ENCODE results near the gene ASB2.

The ASB2 gene

DNA sequence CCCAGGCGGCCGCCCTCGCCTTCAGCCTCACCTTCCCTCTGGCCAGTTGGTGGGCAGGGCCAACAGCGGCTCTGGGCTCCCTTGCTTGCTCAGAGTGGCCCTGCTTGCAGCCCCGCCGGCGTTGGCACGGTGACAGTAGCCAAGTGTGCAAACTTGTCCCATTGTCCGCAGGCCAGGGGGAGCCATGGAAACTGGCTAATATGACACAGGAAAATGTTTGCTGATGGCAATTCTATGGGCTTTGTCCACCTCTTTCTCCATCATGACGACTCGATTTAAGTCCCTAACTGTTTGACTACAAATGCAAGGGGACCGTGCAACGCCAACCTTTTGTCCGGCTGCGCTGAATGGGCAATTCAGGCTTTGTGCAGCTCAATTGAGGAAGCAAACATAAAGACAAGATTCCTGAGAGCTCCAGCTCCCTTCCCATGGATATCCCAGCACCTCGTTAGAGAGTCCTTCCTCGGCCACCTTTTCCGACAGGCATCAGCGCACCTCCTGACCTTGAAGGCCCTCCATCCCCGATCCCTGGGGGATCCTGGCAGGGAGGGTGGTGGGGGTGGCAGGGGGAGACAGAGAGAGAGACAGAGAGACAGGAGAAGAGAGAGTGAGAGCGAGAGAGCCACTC, 50.0 kb downstream of the ASB2 start:
- DNase-seq: no peak

DNA sequence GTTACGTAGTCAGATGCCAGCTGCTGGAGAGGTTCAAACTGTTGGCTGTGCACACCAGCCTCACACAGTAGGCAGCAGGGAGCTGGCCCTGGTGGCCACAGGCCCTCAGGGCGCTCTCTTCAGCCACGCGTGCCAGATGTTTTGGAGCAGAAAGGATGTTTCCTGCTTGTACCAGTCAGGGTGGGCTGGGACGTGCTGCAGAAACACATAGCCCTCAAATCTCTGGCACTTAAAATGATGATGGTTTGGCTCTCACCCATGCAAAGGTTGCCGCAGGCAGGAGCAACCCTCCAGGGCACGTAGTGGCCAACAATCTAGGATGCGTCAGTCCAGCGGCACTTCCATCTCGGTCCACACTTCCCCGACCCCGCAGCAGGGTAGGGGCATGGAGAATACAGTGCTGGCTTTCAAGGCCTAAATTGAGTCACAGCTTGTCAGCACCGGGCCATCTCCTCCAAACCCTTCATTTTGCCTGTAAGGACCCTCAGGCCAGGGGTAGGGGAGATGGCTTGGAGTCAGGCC, 50.9 kb downstream of the ASB2 start:
- DNase-seq: no peak

DNA sequence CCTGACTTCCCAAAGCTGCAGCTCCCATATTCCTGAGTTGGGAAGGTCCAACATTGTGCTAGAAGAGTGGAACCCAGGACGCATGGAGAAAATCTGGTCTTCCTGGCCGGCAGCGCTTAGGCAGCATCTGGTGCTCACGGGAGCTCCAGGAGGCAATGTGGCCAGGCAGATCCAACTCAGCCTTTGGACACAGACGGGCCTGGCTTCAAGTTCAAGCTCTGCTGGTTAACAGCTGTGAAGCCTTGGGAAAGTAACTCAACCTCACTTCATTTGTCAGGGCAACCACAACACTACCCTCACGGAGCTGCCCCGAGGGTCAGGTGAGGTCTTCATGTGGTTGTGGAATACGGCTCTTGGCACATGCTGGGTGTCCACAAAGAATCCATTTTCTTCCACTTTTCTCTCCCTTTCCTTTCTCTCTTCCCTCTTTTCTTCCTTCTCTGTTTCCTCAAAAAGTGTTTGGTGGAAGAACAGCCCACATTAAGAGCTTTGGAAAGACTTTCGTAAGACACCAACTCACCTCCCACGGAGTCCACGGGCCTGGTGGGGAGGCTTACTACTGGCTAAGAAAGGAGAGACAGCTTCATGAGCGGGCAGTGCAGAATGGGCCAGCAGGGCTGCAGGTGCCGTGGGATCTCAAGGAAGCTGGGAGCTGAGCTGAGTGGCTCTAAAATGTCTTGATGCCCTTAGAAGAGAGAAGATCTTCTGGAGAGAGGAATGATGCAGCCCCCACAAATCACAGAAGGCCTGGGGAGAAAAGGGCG, 51.6 kb downstream of the ASB2 start:
- no peak for DNase-seq

DNA sequence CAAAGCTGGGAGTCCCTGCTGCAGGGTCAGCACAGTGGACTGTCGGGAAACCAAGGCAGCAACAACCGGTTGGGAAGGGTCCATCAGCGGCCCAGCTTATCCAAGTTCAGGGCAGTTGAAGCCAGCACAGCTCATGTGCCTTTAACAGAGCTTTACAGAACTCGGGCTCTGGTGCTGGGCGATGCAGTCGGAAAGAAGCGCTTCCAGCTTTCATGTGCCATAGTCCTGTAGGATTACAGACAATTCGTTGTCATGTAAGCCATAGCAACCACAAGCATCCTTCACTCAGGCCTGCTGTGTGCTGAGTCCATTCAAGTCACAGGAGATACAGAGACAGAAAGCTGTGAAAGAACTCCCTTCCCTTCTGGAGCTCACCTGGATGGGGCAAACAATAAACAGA, 52.7 kb downstream of the ASB2 start:
- no peak for DNase-seq

DNA sequence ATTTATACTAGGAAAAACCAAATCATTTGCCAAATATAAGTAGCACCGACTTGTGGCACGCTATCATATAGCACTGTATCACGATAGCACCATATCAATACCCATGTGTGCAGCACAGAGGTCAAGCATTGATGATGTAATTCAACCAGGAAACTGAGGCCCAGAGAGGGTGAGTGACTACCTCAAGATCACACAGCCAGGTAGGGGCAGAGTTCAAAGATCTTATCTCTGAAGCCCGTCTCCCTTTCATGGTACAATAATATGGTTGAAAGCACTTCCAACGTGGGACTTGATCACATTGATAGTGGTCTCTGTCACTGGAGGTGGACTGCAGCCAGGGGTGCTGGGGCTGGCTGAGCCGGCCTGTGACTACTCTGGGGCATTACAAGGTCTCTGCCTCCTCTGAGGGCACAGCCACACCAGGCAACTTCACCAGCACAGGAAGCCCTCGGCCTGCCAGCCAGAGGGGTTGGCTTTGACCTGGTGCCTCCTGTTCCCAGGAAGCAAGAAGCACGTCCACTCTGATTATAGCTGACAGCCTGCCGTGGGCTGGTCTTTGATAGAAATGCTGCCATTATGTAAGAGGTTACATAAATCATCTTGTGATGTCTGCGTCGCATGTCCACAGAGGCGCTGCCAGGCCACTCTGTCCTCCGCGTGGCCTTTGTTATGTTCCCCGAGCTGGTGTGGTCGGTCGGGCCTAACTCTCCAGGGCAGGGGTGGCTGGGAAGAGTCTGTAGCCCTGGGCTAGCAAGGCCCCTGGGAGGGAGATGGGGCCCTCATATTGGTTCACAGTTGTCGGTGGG, 55.2 kb downstream of the ASB2 start:
- no peak for DNase-seq

DNA sequence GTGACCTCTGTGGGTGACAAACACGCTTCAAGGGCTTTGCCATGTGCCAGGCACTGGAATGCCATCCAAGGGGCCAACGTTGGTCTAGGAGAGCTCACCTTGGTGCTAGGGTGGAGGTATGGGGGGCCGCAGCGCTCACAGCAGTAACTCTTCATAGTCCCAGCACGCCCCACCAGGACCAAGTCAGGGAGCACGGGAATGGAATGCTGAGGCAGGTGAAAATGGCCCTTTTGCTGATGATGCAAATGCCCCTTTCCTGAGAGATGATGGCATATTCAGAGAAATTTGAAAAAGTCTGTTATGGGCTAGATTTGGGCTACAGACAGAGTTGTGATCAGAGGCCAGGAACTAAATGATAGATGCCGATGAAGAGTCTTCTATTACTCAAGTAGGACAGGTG, 59.2 kb downstream of the ASB2 start:
- DNase-seq: no peak

DNA sequence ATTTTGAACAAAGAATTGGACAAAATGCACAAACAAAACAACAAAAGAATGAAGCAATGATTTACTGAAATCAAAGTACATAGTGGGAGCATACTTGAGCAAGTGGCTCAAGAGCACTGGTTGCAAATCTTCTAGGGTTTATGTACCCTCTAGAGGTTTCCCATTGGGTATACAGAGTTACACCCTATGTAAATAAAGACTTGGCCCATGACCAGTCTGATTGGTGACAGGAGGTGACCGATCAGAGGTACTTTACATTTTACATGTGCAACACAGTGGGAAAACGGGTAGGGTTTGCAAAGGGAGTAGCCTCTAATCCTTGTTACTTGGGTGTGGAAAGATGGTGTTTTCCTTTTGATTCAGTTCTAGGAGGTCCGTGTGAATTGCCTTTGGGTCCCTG, 59.9 kb downstream of the ASB2 start:
- DNase-seq: no peak

DNA sequence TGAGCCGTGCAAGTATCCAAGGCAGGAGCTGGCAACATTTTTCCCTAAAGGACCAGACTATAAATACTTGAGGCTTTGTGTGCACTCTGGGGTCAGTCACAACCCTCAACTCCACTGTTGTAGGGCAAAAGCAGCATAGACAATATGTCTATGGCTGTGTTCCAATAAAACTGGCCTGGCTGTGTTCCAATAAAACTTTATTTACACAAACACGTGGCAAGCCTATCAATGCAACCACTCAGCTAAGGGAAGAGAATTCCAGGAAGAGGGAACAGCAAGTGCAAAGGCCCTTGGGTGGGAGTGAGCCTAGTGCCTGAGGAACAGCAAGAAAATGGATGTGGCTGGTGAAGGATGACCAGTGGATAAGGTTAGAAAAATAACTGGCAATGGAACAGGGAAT, 60.6 kb downstream of the ASB2 start:
- DNase-seq: no peak

DNA sequence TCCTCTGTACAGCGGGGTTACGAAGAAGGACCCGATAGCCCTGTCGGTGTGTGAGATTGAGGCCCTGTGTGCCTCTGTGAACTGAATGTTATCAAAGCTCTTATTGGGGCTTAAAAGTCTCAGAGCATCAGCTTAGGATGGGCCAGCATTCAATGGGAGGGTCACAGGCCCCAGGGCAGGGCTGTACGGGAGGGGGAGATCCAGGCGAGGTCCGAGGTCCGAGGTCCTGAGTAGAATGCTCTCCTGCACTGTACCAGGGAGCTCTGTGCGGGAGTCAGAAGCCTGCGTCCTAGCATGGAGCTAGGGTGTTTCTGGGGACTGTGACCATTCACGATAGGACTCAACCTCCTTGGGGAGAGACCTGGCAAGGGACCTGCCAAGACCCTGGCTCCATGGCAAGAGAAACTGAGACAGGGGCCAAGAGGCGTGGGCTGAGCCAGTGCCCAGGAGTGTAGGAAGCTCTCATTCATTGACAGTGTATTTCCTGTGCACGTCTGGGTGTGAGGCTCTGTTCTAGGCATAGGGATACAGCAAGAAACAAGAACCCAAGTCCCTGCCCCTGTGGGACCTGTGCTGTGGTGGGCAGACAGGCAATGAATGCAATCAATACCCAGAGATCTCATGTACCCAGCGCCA, 61.2 kb downstream of the ASB2 start:
- DNase-seq: no peak

DNA sequence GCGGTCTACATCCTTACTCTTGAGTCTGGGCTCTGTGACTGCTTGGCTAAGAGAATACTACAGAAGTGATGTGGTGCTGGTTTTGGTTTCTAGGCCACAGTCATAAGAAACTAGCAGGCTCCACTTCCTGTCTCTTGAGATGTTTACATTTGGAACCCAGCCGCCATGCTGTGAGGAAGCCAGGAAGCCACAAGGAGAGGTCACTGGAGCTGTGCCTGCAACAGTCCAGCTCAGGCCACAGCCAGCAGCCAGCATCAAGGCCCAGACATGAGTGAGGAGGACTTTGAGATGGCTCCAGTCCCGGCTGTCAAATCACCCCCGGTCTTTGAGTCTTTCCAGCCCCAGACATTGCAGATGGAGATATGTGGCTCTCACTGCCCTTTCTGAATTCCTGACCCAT, 62.1 kb downstream of the ASB2 start:
- no peak for DNase-seq

DNA sequence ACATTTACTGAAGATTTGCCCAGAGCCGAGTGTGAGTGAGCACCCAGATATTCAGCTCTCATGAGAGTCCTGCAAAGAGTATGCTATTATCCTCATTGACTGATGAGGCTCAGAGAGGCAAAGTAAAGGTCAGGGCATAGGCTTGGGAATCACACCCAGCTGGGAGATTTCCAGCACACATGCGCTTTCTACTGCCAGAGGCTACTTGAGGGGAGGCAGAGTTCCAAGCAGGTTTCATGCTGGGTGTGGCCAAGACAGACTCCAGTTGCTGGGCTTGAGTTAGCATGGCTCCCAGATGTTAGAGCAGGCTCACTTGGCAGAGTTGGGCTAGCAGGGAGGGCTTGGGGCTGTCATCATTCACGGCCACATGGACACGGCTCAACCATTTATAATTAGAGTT, 63.6 kb downstream of the ASB2 start:
- DNase-seq: no peak

DNA sequence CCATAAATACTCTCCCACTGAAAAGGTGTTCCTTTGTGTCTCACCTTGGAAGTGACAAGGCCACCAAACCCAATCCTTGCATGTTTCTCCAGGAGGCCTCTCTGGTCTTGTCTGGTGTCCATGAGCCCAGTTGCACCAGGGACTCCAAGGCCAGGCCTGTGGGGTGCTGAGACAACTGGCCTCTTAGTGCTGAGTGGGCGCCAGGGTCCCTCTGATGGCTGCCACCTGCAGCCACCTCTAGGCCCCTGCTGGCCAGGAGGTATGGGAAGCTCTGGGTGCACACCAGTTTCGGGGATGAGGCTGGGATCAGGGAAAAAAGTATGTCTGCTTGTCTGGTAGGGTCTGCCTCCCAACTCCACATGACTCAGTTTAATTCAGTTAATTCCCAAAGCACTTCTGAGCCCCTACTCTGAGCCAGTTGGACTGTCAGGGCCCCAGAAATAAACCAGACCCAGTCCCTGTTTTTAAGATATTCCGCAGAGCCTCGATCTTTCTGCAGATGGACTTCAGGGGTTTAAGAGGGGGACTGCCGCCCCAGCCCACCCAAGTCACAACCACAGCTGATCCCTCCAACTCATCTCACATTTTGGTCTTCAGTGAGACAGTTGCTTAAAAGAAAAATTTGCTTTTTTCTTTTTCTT, 64.3 kb downstream of the ASB2 start:
- DNase-seq: no peak

DNA sequence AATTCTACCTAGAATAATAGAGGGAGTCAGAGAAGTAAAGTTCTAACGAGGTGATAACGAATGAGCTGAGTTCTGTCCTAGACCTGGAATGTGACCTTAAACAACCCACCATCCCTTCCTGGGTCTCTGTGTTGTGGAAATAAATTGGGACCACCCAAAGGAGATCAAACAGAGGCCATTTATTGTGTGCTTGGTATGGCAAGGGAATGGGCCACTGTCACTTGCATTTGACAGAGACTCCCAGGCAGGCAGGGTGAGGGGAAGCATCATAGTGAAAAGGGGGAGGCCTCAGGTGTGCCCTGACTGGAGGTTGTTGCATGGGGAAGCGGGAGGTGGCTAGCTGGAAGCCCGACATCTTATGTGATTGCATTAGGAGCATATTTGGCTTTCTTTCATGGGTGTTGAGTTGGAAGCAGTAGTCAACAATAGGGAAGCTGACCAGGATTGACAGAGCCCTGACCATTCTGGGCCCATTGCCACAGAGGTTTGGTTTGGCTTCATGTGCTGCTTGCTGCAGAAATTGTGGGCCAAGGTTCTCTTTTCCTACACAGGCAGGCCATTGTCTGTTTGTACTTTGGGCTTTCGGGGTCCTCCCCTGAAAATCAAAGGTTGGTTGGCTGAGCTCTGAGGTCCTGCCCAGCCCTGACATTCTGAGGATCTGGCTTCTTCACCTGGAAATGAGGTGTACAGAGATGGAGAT, 66.8 kb downstream of the ASB2 start:
- DNase-seq: no peak

DNA sequence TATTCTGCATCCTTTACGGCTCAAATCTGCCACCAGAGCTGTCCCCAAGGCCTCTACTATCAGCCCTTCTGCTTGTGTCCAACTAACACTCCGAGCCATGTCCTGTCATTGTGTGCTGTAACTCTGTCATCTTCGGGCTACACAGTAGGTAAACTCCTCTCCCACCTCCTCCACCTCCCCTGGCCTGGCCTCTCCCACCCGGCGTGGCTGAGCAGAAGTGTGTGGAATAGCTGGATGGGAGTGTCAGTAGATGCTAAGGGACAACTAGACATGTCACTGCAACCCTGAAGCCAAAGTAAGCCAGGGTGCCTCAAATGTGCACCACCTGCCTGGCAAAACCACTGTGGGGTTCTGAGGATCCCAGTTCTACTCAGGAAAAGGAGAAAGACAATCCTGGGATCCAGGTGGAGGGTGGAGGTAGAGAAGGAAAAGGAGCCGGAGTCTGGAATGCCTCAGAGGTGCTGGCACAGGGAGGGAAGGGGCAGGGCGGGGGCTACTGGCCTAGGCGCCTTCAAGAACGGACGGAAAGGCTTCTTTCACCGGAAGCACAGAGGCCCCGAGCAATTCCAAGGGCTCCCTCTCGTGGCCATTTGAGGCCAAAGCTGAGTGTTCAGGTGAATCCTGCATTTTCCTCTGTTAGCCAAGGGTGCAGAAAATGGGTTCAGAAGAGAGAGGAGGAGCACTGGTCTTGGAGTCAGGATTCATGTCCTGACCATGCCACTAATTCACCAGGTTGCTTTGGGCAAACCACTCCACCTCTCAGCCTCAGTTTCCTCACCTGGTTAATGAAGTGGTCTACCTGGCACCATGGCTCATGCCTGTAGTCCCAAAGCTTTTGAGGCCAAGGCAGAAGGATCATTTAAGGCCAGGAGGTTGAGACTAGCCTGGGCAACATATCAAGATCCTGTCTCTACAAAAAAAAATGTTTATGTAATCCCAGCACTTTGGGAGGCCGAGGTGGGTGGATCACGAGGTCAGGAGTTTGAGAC, 69.7 kb downstream of the ASB2 start:
- peak; percentile 58 for DNase-seq

DNA sequence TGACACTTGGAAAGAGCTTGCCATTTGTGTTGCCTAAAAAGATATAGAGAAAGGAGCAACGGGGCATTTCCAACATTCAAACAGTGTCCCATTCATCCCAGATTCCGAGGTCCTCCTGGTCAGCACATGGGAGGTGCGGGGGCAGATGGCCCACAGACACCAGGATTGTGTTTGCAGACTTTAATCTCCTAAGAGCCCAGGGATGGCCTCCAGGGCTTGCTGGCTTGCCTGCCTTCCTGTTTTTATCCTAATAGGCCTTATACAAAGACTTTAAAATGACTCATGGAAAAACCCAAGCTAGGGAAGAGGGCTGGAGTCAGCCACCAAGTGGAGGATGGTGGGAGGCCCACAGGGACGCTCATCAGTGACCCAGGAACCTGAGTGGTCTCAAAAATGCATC, 70.7 kb downstream of the ASB2 start:
- no peak for DNase-seq

DNA sequence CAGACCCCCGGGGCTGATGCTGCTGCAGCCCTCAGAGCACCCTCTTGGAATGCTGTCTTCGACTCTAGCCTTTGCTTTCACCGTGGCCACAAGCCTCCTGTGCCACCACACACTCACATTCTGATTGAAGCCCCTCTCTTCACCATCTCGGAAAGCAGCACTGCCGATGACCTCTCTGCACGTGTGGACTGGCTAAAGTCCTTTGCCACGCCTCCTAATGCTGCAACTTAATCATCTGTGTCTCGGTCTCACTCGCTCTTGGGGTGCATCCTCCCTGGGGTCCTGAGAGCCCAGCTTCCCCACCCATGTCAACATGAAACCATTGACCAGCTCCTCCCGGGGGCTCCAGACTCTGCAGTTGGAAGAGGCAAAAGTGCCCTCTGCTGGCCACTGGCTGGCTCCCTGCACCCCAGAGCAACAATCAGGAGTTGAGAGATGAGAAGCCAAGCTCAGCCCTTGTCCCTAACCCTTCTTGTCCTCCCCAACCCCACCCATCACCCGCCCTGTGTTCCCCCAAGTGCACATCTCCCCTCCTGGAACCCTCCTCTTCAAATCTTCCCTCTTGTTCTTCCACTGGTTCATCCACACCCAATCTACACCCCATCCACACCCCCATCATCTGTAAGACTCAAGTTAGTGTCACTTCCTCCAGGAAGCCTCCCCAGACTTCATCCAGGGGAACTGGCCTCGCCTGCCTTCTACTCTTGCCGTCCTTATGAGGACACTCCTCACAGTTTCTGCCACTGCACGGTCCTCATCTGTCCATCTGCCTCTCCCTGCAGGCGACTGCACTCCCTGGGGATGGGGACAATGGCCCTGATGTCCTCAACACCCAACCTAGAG, 72.8 kb downstream of the ASB2 start:
- DNase-seq: no peak

DNA sequence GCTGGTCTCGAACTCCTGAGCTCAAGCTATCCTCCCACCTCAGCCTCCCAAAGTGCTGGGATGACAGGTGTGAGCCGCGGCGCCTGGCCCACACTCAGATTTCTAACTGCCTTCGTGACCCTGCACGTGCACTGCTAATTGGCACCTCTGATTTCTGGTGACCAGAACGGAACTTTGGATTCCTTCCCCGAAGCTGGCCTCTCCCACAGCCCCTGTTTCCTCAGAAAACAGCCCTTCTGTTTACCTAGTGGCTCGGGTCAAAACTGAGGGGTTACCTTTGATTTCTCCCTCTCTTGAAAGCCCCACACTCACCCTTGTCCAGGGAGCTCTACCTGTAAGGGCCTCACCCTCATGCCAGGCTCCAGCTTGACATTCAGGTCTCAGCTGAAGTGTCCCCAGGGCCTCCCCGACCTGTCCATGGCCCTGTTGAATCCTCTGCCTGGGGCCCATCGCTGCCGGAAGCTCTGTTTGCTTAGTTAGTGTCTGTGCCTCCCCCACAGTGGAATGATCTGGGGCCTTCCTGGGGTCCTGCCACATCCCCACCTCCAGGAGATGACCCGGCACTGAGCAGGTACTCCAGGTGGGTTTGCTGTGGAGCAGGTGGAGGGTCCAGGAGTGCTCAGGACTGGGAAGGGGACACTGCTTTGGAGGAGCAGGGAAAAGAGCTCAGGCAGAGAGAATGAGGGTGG, 73.6 kb downstream of the ASB2 start:
- no peak for DNase-seq

DNA sequence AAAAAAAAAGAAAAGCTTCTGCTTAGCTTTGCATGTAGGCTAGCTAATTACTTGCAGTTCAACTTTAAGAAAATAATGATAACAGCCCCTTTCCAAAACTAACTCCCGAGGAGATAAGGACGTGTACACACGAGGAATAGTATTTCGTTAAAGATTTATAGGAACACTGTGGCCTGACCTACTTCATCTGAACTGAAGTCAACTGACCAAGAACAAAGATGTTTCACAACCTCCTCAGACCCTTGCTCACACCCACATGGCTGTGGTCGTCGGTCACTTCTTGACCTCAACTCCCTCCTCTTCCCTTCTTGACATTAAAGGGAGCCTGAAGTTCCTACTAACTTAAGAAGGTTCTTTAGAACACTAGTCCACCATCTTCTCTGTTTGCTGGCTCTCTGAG, 74.6 kb downstream of the ASB2 start:
- DNase-seq: no peak

DNA sequence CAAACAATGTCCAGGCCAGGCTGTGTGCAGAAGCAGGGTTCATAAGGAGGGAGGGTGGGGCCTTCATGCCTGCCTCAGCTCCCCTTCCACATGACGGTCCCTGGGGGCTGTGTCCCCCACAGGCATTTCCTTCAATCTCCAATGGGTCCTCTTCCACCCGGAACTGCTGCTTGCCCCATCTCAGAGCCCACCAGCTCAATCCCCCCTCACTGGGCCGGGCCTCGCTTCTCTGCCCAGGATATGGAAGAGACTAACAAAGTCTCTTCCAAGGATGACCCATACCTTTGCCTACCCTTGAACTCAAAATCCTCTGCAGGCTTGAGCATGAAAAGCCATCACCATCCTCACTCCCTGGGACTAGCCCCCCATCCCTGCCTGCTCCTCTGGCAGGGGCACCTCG, 77.6 kb downstream of the ASB2 start:
- DNase-seq: no peak
